RWPE1 (cell line): Measurements from ENCODE around the gene SRP14.
A peak's percentile ranks its signal among the peaks of the same experiment; 100 is the strongest.

Experiments used
- CTCF ChIA-PET: fragments of 350-600 bp; sonication (Branson Sonifier 250); formaldehyde crosslinking; extraction: SDS; loops from one replicate; lab custom pipeline; 2021; lab: Yijun Ruan, JAX
- POLR2A ChIA-PET: fragments of 400-600 bp; formaldehyde crosslinking; extraction: SDS; loops from one replicate; lab custom pipeline; 2020; ENCODE audit warnings: antibody characterized with exemption; ENCODE audit not compliant: low non-redundant PET; lab: Yijun Ruan, JAX
- DNase-seq: peaks from one replicate; pipeline ENCODE4 v3.0.0; 2012; ENCODE audit warnings: low spot score
- H3K27ac ChIP-seq: fragments of 450-650 bp; 2 replicates; pipeline ENCODE4 v1.5.1; 2017
- CTCF ChIP-seq: fragments of 450-650 bp; conservative IDR thresholded peaks from 2 replicates; pipeline ENCODE4 v1.5.1; 2017; ENCODE audit warnings: low read depth, mild to moderate bottlenecking

The SRP14 gene

GRCh38 chr15:40038638-40039543 lies at the start of gene SRP14:
Gene SRP14 (minus strand): TSS chr15:40039181. CDS start chr15:40039116, 65 bp downstream.
- TF ChIP-seq CTCF: no peak
- peak within 1 kb of the TSS; percentile 91 for H3K27ac ChIP-seq
- ChIA-PET POLR2A (interaction anchor here (0.6 to 0.9 kb wide), 2 partner anchors 9 to 60 kb away, joined by 3 to 5 read pairs; no protein-coding TSS in a partner anchor), CTCF (interaction anchor here (3.6 kb wide), 1 partner anchor 66 kb away, joined by 20 read pairs; no protein-coding TSS in a partner anchor)
- peak; percentile 95 for DNase-seq

- CTCF ChIA-PET: interaction anchor here (0.6 kb wide), 1 partner anchor 140 kb away, joined by 3 read pairs; no protein-coding TSS in a partner anchor
- peak overlapping the region; percentile 31 for H3K27ac ChIP-seq
- POLR2A ChIA-PET: no interaction called here
- no peak for DNase-seq
- TF ChIP-seq CTCF: no peak
Measured at GRCh38 chr15:40087991-40088928, 49.3 kb upstream of the SRP14 start.

- TF ChIP-seq CTCF: no peak
- ChIA-PET POLR2A (no interaction called here), CTCF (interaction anchor here (0.5 kb wide), 1 partner anchor 19 kb away, joined by 3 read pairs; no protein-coding TSS in a partner anchor)
- DNase-seq: no peak
- peak overlapping the region; percentile 12 for H3K27ac ChIP-seq
Measured at GRCh38 chr15:40087068-40087810, 48.3 kb upstream of the SRP14 start.

GRCh38 chr15:40085266-40085665 lies 46.3 kb upstream of the SRP14 start:
- POLR2A ChIA-PET: interaction anchor here (0.7 kb wide), 1 partner anchor 157 kb away, joined by 3 read pairs; no protein-coding TSS in a partner anchor
- CTCF ChIA-PET: interaction anchor here (0.6 to 1.0 kb wide), 3 partner anchors 26 to 1011 kb away, joined by 3 to 4 read pairs (median 4); no protein-coding TSS in a partner anchor
- H3K27ac ChIP-seq: peak overlapping the region; percentile 65
- TF ChIP-seq CTCF: no peak
- no peak for DNase-seq

- DNase-seq: peak; percentile 80
- H3K27ac ChIP-seq: peak overlapping the region; percentile 65
- POLR2A ChIA-PET: interaction anchor here (0.5 kb wide), 1 partner anchor 26 kb away, joined by 5 read pairs; no protein-coding TSS in a partner anchor
- no peak for TF ChIP-seq CTCF
- CTCF ChIA-PET: interaction anchor here (0.5 to 1.0 kb wide), 3 partner anchors 20 to 129 kb away, joined by 3 to 4 read pairs (median 3); no protein-coding TSS in a partner anchor
Measured at GRCh38 chr15:40084650-40085049, 45.7 kb upstream of the SRP14 start.
